Colonic mucosa (tissue), 4 donors: Measurements from ENCODE around the gene DUSP9. TPM values are rescaled to one million over a fixed set of nuclear protein-coding genes. Genes with fewer than 3 reads are reported as not detected.
"Not testable (repeated sequence)": the region's sequence is repeated elsewhere in the genome, so short reads cannot be mapped to it uniquely, and the experiment has no call there.

Experiments
- DNase-seq: peaks from one replicate; pipeline ENCODE4 v3.0.0-alpha.2; 2020
- H3K27ac ChIP-seq: fragments of 200-600 bp; one replicate; pipeline ENCODE4 v1.8.0; 2021
- H3K27me3 ChIP-seq: fragments of 200-600 bp; one replicate; pipeline ENCODE4 v1.8.0; 2021
- H3K36me3 ChIP-seq: fragments of 200-600 bp; one replicate; pipeline ENCODE4 v1.8.0; 2021
- H3K4me1 ChIP-seq: fragments of 200-600 bp; one replicate; pipeline ENCODE4 v1.8.0; 2021; ENCODE audit warnings: mild to moderate bottlenecking
- H3K4me3 ChIP-seq: fragments of 200-600 bp; one replicate; pipeline ENCODE4 v1.8.0; 2021
- H3K9ac ChIP-seq, 2 donors: one replicate each; pipeline ENCODE4 v1.7.0; 2013; ENCODE audit warnings: control low read depth in 2 of 2, low read depth in 2 of 2, low read length in 2 of 2
- H3K9me3 ChIP-seq: fragments of 200-600 bp; one replicate; pipeline ENCODE4 v1.8.0; 2021
- intact Hi-C: fragments of 100-400 bp; cut with DNase I; formaldehyde crosslinking; loops from one replicate; pipeline ENCODE4 v1.14.1; 2022
- total RNA-seq, 2 donors: library from RNA; stranded (reverse); fragmentation: NEBNext Ultra II Directional in 1 of 2; extraction: Animal tissue kit (Norgen Biotek cat#: 25700) in 1 of 2; gene quantifications; one replicate each; pipeline ENCODE4 v1.2.1, GENCODE V29; 2021
- TF ChIP-seq, protein P1 (sequence below): fragments of 200-600 bp; IDR thresholded peaks from one replicate; pipeline ENCODE4 v1.8.0; 2022; ENCODE audit warnings: antibody characterized with exemption, mild to moderate bottlenecking
- donor health status: healthy.
- donor health status: DM: no; HTN: no; CAD: no.
- donor health status: DM: no; HTN: no; CAD: no.

The DUSP9 gene
- total RNA-seq, 2 donors from 2014 or later = 0.49 TPM; not detected in 1

DNA sequence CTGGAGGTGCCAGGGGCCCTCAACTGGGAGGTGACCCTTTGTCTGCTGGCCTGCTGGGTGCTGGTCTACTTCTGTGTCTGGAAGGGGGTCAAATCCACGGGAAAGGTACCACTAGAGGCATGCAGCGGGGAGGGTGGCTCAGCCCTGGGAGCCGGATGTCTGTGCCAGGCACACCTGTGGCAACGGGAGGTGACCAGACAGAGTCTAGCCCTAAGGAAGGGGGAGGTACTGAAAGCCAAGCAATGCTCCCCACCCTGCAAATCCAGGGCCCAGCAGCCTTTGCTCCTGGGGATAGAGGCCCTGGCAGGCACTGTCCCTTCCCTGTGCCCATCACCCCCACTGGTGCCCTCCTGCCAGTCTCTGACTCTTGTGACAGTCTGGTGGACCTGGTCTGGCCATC is 45.0 kb downstream of the DUSP9 start:
- H3K9me3 ChIP-seq = no peaks in the 10 kb centered on the region
- H3K36me3 ChIP-seq = no peaks in the 10 kb centered on the region
- no peak for DNase-seq
- H3K4me3 ChIP-seq = no peak overlapping the region
- TF ChIP-seq, protein P1, sequence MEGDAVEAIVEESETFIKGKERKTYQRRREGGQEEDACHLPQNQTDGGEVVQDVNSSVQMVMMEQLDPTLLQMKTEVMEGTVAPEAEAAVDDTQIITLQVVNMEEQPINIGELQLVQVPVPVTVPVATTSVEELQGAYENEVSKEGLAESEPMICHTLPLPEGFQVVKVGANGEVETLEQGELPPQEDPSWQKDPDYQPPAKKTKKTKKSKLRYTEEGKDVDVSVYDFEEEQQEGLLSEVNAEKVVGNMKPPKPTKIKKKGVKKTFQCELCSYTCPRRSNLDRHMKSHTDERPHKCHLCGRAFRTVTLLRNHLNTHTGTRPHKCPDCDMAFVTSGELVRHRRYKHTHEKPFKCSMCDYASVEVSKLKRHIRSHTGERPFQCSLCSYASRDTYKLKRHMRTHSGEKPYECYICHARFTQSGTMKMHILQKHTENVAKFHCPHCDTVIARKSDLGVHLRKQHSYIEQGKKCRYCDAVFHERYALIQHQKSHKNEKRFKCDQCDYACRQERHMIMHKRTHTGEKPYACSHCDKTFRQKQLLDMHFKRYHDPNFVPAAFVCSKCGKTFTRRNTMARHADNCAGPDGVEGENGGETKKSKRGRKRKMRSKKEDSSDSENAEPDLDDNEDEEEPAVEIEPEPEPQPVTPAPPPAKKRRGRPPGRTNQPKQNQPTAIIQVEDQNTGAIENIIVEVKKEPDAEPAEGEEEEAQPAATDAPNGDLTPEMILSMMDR = no peak
- intact Hi-C loops = no loop called here
- no peaks in the 10 kb centered on the region for H3K27me3 ChIP-seq
- no peak overlapping the region for H3K27ac ChIP-seq
- no peaks in the 10 kb centered on the region for H3K4me1 ChIP-seq
- no peak overlapping the region for H3K9ac ChIP-seq

DNA sequence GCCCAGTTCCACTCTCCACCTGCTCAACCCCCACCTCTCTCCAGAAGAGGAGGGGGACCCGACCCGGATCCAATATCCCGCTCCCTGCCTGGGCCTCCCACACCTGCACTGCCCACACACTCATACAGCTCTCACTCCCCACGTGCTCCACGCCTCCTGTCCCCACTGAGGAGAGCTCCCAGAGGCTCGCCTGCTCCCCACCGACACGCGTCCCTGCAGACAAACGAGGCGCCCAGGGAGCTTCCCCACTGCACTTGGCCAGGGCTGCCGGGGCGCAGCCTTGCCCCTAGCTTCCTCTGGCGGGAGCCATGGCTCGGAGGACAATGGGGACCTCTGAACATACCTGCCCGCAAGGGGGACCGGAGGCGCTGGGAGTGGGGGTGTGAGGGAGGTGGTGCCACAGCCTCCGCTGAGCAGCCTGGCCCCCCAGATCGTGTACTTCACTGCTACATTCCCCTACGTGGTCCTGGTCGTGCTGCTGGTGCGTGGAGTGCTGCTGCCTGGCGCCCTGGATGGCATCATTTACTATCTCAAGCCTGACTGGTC is 45.7 kb downstream of the DUSP9 start:
- H3K4me1 ChIP-seq = no peaks in the 10 kb centered on the region
- intact Hi-C loops = no loop called here
- H3K27me3 ChIP-seq = no peaks in the 10 kb centered on the region
- no peak overlapping the region for H3K4me3 ChIP-seq
- no peak for DNase-seq
- TF ChIP-seq, protein P1 = no peak
- H3K9ac ChIP-seq = no peak overlapping the region
- H3K36me3 ChIP-seq = no peaks in the 10 kb centered on the region
- H3K9me3 ChIP-seq = no peaks in the 10 kb centered on the region
- H3K27ac ChIP-seq = no peak overlapping the region

DNA sequence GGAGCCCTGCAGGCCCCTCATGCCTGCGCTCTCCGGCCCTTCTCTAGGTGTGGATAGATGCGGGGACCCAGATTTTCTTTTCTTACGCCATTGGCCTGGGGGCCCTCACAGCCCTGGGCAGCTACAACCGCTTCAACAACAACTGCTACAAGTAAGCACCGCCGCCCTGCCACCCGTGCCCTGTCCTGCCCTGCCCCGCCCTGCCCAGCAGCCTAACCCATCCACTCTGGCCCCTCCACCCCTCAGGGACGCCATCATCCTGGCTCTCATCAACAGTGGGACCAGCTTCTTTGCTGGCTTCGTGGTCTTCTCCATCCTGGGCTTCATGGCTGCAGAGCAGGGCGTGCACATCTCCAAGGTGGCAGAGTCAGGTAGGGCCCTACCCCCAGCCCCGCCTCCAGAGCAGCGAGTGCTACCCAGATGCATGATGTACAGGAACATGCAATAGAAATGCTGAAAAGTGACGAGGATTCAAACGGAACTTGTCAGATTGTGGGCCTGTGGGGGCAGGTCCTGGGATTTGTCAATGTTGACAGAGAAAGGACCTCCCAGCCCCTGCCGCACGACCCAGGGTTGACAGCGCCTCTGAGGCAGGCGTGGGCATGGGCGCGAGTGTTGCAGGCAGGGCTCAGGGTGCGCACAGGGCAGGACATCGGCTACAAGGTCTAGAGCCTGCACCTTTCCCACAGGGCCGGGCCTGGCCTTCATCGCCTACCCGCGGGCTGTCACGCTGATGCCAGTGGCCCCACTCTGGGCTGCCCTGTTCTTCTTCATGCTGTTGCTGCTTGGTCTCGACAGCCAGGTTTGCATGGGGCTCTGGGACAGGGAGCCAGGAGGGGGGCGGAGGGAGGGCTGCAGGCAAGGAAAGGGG is 46.4 kb downstream of the DUSP9 start:
- Histone ChIP-seq H3K4me1 (no peaks in the 10 kb centered on the region), H3K4me3 (no peak overlapping the region), H3K9me3 (no peaks in the 10 kb centered on the region), H3K36me3 (no peaks in the 10 kb centered on the region), H3K27ac (no peak overlapping the region), H3K27me3 (no peaks in the 10 kb centered on the region), H3K9ac (no peak overlapping the region)
- intact Hi-C loops = no loop called here
- TF ChIP-seq, protein P1 = no peak
- DNase-seq = no peak

DNA sequence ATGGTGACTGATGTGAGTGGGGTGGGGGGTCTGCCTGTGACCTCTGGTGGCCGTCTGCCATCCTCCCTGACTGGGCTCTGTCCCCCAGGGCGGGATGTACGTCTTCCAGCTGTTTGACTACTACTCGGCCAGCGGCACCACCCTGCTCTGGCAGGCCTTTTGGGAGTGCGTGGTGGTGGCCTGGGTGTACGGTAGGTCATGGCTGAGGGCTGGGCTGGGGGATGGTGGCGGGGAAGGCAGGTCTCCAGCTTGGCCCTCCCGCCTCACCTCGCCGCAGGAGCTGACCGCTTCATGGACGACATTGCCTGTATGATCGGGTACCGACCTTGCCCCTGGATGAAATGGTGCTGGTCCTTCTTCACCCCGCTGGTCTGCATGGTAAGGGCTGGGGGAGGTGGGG is 47.3 kb downstream of the DUSP9 start:
- H3K36me3 ChIP-seq, H3K4me1 ChIP-seq, H3K9me3 ChIP-seq, H3K27ac ChIP-seq, H3K4me3 ChIP-seq, DNase-seq, H3K9ac ChIP-seq, H3K27me3 ChIP-seq, intact Hi-C loops: not testable (repeated sequence)

DNA sequence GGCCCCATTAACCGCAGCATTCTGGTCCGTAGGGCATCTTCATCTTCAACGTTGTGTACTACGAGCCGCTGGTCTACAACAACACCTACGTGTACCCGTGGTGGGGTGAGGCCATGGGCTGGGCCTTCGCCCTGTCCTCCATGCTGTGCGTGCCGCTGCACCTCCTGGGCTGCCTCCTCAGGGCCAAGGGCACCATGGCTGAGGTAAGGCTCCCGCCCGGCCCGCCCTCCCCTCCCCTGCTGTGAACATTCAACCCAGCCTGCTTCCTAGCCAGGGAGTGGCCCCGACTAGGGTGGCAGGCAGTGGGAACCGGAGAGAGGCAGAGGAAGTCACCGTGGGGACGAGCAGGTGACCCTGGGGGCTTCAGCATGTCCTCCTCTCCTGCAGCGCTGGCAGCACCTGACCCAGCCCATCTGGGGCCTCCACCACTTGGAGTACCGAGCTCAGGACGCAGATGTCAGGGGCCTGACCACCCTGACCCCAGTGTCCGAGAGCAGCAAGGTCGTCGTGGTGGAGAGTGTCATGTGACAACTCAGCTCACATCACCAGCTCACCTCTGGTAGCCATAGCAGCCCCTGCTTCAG is 47.8 kb downstream of the DUSP9 start:
- H3K9me3 ChIP-seq = no peaks in the 10 kb centered on the region
- no peaks in the 10 kb centered on the region for H3K4me1 ChIP-seq
- H3K9ac ChIP-seq = no peak overlapping the region
- H3K4me3 ChIP-seq = no peak overlapping the region
- H3K36me3 ChIP-seq = no peaks in the 10 kb centered on the region
- no peaks in the 10 kb centered on the region for H3K27me3 ChIP-seq
- intact Hi-C loops = no loop called here
- no peak for DNase-seq
- H3K27ac ChIP-seq = no peak overlapping the region
- TF ChIP-seq, protein P1 = no peak

DNA sequence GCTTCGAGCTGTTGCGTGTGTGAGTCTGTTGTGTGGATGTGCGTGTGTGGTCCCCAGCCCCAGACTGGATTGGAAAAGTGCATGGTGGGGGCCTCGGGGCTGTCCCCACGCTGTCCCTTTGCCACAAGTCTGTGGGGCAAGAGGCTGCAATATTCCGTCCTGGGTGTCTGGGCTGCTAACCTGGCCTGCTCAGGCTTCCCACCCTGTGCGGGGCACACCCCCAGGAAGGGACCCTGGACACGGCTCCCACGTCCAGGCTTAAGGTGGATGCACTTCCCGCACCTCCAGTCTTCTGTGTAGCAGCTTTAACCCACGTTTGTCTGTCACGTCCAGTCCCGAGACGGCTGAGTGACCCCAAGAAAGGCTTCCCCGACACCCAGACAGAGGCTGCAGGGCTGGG is 49.1 kb downstream of the DUSP9 start:
- Histone ChIP-seq H3K4me1 (no peaks in the 10 kb centered on the region), H3K4me3 (no peak overlapping the region), H3K9me3 (no peaks in the 10 kb centered on the region), H3K27ac (no peak overlapping the region), H3K9ac (no peak overlapping the region), H3K36me3 (no peaks in the 10 kb centered on the region), H3K27me3 (no peaks in the 10 kb centered on the region)
- intact Hi-C loops = no loop called here
- no peak for DNase-seq
- TF ChIP-seq, protein P1 = no peak

DNA sequence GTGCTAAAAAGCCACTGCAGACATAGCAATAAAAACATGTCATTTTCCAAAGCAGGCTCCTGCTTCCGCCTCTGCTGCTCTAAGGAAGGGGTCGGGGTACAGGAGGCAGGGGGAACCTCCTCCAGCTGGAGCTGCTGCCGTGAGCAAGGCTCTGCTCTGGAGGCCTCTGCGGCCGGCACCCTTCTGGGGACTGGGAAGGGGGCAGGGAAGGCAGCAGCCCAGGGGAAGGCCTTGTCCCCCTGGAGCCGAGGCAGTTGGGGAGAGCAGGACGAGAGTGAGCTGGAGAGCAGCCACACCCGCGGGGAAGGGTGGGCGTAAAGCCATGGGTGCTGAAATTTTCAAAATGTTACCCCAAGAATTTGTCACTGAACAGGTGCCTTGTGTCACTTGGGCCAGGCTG is 49.5 kb downstream of the DUSP9 start:
- H3K36me3 ChIP-seq, H3K4me3 ChIP-seq, H3K9me3 ChIP-seq, H3K4me1 ChIP-seq, H3K9ac ChIP-seq, intact Hi-C loops, DNase-seq, H3K27ac ChIP-seq, H3K27me3 ChIP-seq: not testable (repeated sequence)

DNA sequence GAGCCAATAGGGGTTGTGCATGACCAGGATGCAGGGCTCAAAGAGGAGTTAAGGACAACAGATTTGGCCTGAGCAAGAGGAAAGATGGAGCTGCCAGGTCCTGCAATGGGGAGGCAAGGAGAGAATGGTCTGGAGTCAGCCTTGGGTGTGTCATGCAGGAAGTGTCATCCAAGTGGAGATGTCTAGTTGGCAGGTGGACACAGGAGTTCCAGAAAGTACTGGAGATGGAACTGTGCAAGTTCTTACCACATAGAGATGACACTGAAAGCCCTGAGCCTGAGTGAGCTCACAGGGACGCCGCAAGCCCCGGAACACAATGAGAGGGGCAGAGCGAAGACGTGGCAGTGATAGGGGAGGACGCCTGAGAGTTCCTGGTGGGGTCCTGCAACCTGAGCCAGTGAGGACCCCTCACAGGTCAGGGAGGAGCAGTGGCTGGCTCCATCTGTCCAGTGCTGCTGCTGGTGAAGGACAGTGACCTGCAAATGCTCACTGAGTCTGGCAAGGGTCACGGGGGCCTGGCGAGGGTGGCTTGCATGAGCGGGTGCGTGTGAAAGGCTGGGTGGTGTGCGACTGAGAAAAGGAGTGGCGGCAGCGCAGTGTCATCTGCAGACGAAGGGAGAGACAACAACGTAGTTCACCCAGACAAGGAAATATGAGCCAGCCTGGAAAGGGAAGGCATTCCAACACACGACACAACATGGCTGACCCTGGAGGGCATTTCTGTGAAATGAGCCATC is 50.2 kb downstream of the DUSP9 start:
- H3K9me3 ChIP-seq, DNase-seq, H3K27me3 ChIP-seq, H3K9ac ChIP-seq, intact Hi-C loops, H3K36me3 ChIP-seq, H3K27ac ChIP-seq, H3K4me1 ChIP-seq, H3K4me3 ChIP-seq: not testable (repeated sequence)
